ENCODE results near the gene PLEKHA7. TPM values are rescaled to one million over a fixed set of nuclear protein-coding genes. Genes with fewer than 3 reads are reported as not detected.

Gene PLEKHA7
- polyA plus RNA-seq, 3 donors: 46.5 to 58.2 (median 51.1) TPM

DNA sequence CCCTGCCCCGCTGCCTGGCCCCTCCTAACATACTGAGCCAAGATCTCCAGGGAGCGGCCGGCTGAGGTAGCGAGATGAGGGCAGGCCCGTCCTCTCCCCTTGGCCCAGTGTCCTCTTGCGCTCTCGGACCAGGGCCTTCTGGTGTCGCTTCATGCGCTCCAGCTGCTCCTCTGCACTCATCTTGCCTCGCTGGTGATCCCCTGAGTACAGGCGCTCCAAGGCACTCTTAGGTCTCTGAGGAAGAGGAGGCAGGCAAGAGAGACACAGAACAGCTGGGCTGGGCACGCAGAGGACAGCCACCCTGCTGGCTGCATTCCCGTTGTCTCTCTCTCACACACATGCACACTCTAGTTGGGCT is 225.2 kb downstream of the PLEKHA7 start:
- no peak for DNase-seq (ENCODE audit: extremely low read depth in 1 of 11, low read depth in 9 of 11, low spot score in 4 of 11)

DNA sequence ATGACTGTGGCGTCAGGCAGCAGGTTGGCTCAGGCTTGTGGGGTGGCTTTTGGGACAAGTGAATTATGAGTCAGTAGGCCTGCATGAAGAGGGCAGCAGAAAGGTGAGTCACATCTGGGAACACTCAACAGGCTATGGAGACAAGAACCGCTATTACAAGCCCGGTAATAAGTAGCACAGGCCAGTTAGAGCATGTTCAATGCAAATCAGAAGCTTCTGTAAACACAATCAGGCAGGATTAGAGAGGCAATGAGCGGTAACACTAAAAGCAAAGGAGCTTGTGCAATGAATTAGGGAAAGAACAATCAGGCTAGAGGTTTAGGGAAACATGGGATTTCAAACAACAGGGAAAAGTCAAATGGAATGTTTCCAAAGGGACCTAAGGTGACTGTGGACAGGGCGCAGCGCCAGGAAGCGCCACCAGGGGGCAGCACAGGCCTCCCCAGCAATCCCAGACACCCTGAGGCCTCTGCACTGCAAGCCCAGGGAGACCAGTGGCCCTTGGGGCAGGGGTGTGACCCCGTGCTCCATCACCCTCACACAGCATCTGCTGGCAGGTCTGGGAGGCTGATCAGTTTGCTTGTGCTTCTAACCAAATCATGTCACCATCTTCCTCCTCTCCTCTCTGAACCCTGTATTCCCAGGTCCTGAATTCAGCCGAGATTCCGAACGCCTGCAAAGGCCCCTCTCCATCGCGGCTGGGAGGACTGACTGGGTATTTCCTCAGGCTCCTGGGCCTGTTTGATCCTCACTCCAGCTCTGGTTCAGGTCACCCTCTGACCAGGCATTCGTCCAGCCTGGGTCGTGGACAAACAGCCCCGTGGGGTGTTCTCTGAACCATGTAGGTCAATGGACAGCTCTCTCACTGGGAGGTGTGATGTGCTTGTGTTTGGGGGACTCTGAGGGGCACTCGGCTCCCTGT is 225.8 kb downstream of the PLEKHA7 start:
- peak in 6 of 11 donors; percentile 20 to 51 (median 30) for DNase-seq (ENCODE audit: extremely low read depth in 1 of 11, low read depth in 9 of 11, low spot score in 4 of 11)

DNA sequence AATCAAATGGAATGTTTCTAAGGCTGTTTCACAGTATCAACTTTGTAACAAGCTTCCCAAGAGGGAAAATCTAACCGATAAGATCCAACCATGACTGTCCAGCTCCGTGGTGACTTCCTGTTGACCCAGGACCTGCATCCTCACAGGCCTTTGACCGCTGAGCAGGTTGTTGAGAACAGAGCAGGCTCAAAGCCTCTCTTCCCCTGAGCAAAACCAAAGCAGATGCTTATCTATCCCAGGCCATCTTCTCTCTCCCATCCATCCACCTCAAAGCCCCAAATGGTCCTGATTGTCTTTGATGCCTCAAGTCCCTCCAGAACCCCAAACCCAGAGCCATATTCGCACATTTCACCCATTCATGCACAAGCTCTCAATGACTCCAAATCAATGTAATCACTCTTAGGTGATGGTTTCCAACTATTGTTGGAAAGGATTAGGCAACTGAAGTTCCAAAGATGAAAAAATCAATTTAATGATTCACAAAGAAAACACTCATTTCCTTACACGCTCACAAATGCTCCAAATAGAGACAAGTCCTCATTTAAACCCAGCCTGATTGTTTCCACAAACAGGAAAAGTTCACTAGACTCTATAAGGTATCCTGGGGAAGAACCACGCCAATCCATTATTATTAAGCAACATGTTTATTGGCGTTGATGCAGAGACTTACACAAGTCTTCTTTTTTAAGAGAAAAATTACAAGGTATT is 227.0 kb downstream of the PLEKHA7 start:
- DNase-seq (ENCODE audit: extremely low read depth in 1 of 11, low read depth in 9 of 11, low spot score in 4 of 11): no peak

DNA sequence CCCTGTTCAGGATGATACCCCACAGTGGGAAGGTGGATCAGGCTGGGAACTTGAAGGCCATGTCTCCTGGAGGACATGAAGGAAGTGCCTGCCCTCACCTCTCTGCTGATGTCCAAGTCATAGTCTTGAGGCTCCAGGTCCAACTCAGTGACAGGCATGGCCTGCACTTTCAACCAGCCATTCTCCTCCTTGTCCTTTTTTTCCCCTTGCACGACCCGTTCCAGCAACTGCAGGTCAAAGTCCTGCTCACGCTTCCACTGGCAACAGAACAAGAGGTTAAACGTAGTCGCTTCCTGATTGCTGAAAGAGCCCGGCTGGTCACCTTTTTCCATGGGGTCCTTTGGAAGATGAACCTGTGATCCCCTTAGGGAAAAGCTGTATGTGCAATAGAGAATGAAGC is 228.1 kb downstream of the PLEKHA7 start:
- DNase-seq (ENCODE audit: extremely low read depth in 1 of 11, low read depth in 9 of 11, low spot score in 4 of 11): no peak

DNA sequence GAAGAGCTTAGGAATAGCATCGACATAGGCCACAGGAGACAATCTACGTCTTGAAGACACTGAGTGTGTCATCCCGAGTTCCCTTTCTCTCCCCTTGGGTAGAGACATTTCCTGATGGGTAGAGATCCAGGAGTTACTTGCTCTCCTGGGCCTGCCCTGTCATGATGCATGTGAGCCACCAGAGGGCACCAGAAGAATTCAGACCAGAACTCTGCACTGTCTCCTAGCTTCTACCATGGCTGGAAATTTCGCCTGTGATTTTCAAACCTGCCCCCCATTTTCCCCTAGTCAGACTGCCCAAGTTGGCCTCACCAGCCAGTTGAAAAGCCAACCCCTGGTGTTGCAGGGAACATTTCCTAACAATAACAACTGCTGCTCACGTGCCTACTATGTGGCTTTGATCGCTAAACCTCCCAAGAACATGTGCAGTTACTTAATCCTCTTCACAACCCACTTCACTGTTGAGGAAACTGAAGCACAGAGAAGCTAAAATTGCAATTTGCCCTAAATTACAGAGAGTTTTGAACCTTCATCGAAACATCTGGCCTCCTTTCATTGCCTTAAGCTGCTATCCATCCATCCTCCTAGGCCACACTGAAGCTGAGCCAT is 228.6 kb downstream of the PLEKHA7 start:
- DNase-seq (ENCODE audit: extremely low read depth in 1 of 11, low read depth in 9 of 11, low spot score in 4 of 11): peak in 8 of 11 donors; percentile 27 to 56 (median 42)

DNA sequence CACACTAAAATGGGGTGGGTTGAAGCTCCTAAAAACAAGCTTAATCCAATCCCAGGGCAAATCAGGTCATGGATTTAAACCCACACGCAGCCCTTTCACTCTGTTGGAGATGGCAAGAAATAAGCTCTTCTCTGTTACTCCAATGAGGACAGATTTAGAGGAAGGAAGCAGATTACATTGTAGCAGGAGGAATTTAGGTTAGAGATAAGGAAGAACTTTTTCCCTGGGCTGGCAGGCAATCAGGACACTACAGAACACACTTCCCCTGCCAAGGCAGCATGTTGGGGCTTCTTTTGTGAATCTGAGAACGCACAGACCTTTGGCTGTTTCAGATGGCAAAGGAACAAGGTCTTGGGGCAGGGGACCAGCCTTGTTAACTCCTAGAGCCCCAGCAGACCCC is 229.5 kb downstream of the PLEKHA7 start:
- no peak for DNase-seq (ENCODE audit: extremely low read depth in 1 of 11, low read depth in 9 of 11, low spot score in 4 of 11)

DNA sequence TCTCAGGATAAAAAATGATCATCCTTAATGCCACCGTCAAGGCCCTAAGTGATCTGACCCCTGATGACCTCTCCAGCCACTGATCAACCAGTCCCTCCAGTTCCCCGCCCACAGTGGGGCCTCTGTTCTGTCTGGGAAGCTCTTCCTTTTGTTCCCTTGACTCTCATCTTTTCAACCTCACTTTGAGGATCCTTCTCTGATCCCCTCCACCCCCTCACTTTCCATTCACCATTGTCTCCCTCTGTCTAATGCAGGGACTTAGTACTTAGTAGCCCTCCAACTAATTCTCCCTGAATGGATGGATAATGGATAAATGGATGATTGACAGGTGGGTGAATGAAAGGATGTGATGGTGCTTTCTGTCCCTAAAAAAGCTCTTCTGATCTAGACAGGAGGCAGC is 230.1 kb downstream of the PLEKHA7 start:
- no peak for DNase-seq (ENCODE audit: extremely low read depth in 1 of 11, low read depth in 9 of 11, low spot score in 4 of 11)

DNA sequence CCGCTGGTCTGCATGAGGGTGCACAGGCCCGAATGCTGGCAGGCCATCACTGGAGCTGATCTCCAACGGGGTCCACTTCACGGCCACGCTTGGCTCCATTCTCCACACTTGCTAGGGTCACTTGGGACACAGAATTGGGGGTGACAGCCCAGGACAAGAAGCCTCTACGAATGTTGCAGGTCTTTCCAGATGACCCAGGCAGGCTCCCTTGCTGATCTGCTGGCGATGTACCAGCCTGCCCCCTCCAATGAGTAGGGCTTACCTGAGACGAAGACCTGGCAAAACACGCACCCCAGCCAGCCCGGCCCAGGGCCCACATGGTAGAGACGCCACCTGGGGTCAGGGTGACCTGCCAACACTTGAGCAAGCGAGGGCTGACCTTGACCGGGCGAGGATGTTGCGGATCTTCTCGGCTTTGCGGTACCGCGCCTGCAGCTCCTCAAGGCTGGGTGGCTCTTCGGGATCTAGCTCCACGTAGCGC is 230.9 kb downstream of the PLEKHA7 start:
- no peak for DNase-seq (ENCODE audit: extremely low read depth in 1 of 11, low read depth in 9 of 11, low spot score in 4 of 11)

DNA sequence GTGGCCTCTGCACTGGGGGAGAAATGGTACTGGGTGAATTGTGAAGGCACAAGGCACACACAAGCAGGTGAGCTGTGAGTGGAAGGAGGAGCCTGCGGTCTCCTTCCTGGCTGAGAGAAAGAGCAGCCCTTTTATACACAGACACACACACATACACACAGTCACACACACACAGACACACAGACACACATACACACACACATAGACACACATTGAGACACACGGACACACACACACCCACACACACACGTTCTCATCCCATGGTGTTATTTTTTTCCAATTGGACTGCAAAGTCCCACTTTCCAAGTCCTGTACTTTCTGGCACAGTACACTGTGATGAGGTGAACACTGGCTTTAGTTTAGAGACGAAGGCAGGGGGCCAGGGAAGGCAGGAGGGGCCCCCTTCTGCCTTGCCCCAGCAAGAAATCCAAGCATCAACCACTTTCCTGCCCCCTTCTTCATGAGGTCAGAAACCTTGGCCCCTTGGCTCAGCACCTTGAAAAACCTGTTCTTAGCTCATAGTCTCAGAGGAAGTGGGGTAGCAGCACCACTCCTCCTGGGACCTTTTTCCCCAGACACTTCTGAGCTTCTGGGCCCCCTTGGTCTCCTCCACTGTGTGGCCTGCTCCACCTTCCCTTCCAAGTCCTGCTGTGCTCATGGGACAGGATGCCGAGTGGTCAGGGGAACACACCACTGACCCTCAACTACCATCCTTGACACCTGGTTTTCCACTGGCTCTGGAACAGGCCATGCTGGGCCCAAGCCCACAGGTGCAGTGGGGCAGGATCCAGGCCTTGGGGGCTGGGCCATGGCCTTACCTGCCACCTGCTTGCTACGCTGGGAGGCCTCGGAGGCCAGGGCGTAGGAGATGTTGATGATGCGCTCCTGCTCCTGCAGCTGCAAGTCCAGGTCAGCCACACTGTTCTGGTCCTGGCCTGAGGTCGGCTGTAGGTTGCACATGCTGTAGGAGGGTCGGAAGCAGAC is 232.0 kb downstream of the PLEKHA7 start:
- no peak for DNase-seq (ENCODE audit: extremely low read depth in 1 of 11, low read depth in 9 of 11, low spot score in 4 of 11)

DNA sequence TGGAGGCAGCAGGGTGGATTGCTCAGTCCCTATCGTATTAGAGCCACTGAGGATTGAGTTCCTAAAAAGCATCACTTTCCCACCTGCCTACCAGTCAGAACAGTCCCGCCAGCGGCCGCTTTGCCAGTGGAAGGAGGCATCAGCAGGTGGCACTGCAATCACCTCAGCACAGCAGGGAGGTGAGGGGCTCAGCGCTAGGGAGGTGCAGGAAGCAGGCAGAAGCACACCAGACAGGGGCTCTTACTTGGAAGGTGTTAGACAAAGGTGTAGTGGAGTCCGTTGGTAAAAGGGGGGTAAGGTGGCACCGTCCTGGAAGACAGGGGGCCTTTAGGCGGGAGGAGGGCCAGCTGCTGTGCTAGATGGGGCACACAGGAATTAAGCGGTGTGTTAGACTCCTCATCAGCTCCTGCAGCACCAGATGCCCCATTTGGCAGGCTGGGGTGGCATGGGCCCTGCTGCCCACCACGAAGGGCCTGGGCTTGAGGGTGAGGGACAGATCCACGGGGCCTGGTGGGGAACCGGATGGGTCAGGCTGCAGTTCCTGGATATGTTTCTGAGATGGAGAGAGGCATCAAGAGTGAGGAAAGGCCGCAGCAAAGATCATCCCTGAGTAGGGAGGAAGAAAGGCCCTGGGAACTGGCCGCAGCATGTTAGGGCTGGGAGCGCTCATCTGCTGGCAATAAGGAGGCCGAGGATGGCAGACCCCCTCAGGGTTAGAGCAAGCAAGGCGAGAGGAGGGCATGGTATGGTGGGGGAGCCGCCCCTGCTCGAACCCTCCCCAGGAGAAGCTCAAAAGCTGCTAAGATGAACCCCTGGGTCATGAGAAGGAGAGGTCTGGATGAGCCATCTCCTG is 233.3 kb downstream of the PLEKHA7 start:
- no peak for DNase-seq (ENCODE audit: extremely low read depth in 1 of 11, low read depth in 9 of 11, low spot score in 4 of 11)

DNA sequence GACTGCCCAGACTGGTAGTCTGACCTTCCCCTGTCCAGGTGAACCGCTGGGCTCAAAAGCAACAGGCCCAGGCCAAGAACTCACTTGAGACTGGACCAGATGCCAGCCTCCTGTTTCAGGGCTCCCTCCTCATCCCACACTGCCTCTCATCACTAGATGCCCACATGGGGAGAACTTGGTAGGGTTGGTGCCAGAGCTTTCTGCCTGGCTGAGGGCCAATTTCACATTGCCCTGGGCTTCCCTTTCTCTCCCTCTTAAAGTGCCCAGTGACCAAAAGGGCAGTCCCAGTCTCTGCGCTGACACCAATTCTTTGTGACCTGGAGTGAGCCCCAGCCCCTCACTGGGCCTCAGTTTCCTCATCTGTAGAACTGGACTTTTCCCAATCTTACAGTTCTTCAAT is 234.1 kb downstream of the PLEKHA7 start:
- no peak for DNase-seq (ENCODE audit: extremely low read depth in 1 of 11, low read depth in 9 of 11, low spot score in 4 of 11)

DNA sequence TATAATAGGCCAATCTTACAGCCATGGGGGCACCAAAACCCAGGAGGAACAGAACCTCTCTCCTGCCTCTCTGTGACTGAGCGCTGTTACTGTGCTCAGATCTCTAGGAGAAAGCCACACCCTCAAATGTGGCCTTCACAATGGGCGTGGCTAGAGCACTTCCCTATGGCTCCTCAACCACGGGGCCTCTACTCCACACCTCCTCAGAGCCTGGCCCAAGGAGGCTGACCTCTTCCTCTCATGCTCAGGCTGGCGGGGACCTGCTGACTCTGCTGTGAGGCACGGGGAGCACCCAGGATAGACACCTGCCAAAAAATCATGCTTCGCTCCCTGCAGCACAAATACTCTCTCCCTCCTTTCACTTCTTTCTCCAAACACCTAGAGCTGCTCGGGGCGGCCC is 234.8 kb downstream of the PLEKHA7 start:
- DNase-seq (ENCODE audit: extremely low read depth in 1 of 11, low read depth in 9 of 11, low spot score in 4 of 11): no peak

DNA sequence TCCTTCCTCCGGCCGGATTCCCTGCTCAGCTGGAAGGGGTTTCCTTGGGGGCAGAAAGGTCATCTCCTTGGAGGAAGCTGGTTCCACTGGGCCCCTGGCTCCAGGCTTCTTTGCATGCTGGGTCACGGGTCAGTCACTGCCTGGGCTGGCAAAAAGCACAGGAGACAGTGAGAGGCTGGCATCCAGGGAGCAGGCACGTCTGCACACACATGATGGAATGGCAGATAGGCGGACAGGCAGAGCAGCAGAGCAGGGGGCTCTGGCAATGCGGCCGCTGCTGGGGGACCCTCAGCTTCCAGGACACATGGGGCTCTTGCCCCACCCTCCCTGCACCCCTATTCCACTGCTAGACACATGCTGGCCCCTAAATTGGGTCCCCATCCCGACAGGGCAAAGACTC is 235.3 kb downstream of the PLEKHA7 start:
- DNase-seq (ENCODE audit: extremely low read depth in 1 of 11, low read depth in 9 of 11, low spot score in 4 of 11): no peak

DNA sequence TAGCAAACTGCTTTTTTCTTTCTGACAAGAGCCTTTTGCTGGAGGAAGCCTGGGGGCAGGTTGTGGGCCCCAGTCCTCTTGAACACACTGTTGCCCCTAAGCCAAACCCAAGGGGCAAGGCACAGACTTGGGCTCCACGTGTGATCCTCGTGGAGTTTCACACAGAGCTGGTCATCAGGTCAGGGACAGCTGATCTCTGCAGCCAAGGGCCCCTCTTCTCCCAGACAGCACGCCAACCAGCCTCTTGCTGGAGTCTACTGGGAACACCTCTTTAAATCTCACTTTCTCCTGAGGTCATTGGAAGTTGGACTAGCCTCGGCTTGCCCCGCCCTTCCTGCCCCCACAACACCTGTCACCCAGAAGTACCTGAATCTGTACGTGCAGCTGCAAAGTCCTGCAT is 235.9 kb downstream of the PLEKHA7 start:
- no peak for DNase-seq (ENCODE audit: extremely low read depth in 1 of 11, low read depth in 9 of 11, low spot score in 4 of 11)

DNA sequence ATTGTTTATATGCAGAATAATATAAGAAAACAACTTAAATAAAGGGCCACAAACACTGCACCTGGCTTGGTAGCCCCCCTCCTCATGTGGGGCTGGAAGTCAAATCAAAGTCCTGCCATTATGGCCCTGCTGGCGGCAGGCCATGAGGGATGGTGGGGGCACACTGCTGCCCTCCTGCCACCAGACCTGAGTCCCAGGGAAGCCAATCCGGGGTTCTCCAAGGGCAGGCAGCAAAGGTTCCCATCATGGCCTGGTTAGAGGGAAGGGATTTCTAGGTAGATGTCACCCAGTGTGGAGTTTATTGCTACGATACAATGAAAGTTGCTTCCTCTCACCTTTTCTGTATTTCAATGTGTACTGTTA is 236.6 kb downstream of the PLEKHA7 start:
- DNase-seq (ENCODE audit: extremely low read depth in 1 of 11, low read depth in 9 of 11, low spot score in 4 of 11): no peak

DNA sequence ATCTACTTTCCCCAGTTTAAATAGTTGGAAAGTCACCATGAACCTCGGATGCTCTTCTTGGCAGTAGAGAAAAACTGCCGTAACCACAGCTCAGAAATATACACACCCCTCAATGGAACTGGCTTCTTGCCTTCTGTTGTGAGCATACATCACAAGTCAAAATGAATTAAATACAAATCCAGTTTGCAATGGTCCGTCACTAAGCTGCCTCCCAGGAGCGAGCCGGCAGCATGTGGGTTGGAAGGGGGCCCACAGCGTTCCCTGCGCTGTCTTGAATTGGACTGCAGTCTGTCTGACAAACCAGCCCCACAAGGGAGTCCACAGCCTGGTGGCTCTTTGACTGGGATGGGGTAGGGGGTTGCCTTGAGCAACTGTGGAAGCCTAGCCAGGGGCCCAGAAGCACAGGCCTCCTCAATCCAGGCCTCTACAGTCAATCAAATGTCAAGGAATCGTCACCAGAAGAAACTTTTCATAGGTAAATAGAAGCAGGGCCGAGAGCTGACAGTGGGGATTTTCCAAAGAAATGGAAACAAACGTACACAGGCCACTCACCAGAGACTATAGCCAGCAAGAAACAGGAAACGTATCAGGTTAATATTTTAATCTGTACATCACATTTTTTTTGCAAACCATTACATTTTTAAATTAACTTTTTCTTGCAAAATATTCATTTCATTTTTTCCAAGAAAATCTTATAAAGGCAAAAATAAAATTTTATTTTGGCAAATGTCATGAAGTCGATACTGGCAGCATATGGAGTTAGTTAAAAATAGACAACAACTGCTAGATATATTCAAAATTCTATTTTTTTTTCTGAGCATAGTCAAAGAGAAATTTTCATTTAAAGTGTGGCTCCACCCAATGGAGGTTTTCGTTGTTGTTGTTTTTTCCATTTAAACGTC is 237.3 kb downstream of the PLEKHA7 start:
- no peak for DNase-seq (ENCODE audit: extremely low read depth in 1 of 11, low read depth in 9 of 11, low spot score in 4 of 11)

Measured in renal cortex interstitium (tissue), 11 donors.